ENCODE measurements around the gene CCDC136.
A peak's percentile ranks its signal among the peaks of the same experiment; 100 is the strongest.

The CCDC136 gene

DNA sequence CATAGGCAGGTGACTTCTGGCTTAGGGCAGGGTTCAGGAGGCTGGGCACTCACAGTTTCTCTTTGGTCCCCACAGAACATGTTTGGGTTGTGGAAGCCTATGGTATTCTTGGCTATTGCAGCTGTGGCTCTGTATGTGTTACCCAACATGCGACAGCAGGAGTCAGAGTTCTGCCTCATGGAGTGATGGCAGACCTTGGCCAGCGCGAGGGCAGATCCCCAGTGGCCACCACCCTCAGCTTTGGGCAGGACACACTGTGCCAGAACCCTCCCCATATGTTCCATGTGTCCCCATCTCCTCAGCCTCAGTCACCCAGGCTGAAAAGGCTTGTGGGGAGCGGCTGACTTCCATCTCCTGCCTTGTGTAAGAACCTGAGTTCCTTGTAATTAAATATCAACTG, 30.0 kb downstream of the CCDC136 start:
- Histone ChIP-seq H3K4me3 (ENCODE audit: low read depth, low read length) (no peak overlapping the region), H3K79me2 (ENCODE audit: control insufficient read depth, insufficient read depth, low read length, unreplicated experiment) (no peaks in the 10 kb centered on the region), H3K27ac (ENCODE audit: low read depth, low read length) (no peak overlapping the region), H3K36me3 (ENCODE audit: insufficient read depth, low read length) (no peaks in the 10 kb centered on the region), H3K27me3 (ENCODE audit: insufficient read depth, low read length) (peaks cover 15% of the 10 kb centered on the region), H2AFZ (ENCODE audit: low read length, unreplicated experiment) (no peak overlapping the region), H3K4me1 (ENCODE audit: control insufficient read depth, insufficient read depth, low read length, unreplicated experiment) (no peaks in the 10 kb centered on the region)

DNA sequence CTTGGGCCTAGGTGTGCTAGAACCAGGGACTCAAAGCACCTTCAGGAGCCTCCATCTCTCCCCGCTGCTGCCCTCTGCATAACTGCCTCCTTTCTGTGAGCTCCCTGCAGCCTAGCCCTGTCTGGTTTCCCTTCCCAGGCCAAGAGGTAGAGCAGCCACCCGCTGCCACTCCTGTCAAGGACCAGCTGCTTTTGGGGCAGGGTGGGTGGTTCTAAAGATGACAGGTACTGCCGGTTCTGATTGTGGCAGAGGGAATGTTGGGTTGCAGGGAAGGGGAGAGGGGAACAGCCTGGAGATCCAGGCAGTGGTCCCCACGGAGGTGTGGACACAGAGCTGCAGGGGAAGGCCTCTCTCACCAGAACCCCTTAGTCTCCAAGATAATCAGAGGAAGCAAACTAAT, 34.7 kb downstream of the CCDC136 start:
- H3K4me1 ChIP-seq (ENCODE audit: control insufficient read depth, insufficient read depth, low read length, unreplicated experiment), result peaks cover 30% of the 10 kb centered on the region
- H3K79me2 ChIP-seq (ENCODE audit: control insufficient read depth, insufficient read depth, low read length, unreplicated experiment), result peaks cover 13% of the 10 kb centered on the region
- no peaks in the 10 kb centered on the region for H3K36me3 ChIP-seq (ENCODE audit: insufficient read depth, low read length)
- H2AFZ ChIP-seq (ENCODE audit: low read length, unreplicated experiment), result no peak overlapping the region
- H3K27ac ChIP-seq (ENCODE audit: low read depth, low read length), result no peak overlapping the region
- no peak overlapping the region for H3K4me3 ChIP-seq (ENCODE audit: low read depth, low read length)
- H3K27me3 ChIP-seq (ENCODE audit: insufficient read depth, low read length), result no peaks in the 10 kb centered on the region

DNA sequence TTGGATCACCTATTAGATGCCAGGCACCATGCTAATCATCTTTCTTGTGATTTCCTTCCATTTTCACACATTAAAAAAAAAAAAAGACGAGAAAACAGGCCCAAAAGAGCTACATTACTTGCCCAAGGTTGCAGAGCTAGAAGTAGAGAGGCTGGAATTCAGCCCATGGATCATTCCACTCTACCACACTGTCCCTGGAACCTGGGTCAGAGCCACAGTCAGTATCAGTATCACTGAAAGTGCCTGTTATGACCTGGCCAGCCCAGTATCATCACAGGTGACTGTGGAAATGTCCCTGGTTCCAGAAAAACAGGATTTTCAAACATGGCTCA, 35.1 kb downstream of the CCDC136 start:
- Histone ChIP-seq H3K4me1 (ENCODE audit: control insufficient read depth, insufficient read depth, low read length, unreplicated experiment) (peaks cover 30% of the 10 kb centered on the region), H2AFZ (ENCODE audit: low read length, unreplicated experiment) (no peak overlapping the region), H3K27me3 (ENCODE audit: insufficient read depth, low read length) (no peaks in the 10 kb centered on the region), H3K4me3 (ENCODE audit: low read depth, low read length) (no peak overlapping the region), H3K79me2 (ENCODE audit: control insufficient read depth, insufficient read depth, low read length, unreplicated experiment) (peaks cover 16% of the 10 kb centered on the region), H3K36me3 (ENCODE audit: insufficient read depth, low read length) (no peaks in the 10 kb centered on the region), H3K27ac (ENCODE audit: low read depth, low read length) (peak overlapping the region; percentile 86; the same call in 1 of the 2 replicates)

DNA sequence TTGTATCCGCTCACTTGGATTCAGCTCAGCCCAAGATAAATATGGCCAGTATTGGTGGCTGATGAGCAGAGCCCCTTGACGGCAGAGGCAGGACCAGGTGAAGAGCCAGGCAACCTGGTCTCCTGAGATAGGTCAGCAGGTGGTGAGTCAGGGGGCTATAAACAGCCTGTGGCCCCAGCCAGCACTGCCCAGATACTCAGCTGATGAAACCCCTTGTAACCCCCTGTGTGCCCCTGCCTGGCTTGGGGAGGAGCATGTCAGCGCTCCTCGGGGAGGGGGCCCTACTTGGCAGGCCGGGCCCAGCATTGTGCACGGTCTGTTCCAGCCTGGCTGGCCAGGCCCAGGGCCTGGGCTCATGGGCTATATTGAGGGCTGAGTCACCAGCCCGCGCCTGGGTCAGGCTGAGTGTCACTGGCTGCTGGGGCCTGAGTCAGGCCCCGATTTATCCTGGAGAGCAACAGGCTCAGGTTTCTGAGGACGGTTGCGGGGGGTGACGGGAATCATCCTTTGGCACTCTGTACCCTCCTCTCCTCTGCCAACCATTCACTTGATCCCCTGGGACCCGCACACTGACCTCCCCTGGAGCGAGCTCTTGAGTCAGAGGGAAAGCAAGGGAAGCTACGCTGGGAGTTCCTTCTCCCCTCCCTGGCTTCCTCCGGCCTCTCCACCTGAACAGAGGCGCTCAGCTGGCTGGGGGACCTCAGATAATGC, 35.6 kb downstream of the CCDC136 start:
- Histone ChIP-seq H3K36me3 (ENCODE audit: insufficient read depth, low read length) (no peaks in the 10 kb centered on the region), H3K4me1 (ENCODE audit: control insufficient read depth, insufficient read depth, low read length, unreplicated experiment) (peaks cover 30% of the 10 kb centered on the region), H3K27ac (ENCODE audit: low read depth, low read length) (peak overlapping the region; percentile 86), H3K4me3 (ENCODE audit: low read depth, low read length) (peak overlapping the region; percentile 37; the same call in 1 of the 2 replicates), H3K27me3 (ENCODE audit: insufficient read depth, low read length) (no peaks in the 10 kb centered on the region), H3K79me2 (ENCODE audit: control insufficient read depth, insufficient read depth, low read length, unreplicated experiment) (peaks cover 22% of the 10 kb centered on the region), H2AFZ (ENCODE audit: low read length, unreplicated experiment) (no peak overlapping the region)

DNA sequence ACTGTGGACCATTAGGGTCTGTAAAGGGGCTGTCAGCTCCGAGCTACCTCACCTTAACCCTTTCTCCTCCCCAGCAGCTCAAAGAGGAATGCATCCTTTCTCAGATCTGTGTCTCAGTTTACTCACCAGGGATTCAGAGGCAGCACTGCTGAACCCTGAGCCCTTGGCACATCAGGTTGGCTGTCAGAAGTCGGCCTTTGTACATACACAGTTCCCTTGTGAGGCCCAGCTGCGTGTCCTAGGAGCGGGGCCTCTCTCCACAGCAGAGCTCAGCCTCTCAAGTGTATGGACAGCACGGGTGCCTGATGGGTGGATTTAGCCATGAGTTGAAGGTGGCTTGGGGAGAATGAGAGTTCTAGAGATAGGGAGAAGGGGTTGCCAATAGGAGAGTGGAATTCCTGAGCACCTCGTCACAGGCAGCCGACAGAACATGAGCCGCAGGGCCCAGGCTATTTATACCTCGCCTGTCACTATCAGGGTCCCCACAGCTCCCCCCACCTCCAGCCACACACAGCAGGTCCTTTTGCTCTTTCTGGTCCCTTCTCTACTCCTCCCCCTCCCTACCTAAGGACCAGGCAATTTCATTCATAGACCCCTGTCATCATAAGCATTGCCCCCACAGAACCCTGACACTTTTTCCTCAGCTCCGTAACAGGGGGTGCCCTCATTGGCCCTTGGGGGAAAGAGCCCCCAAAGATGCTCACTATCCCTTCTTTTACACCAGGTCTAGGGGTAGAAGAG, 36.4 kb downstream of the CCDC136 start:
- peak overlapping the region; percentile 86 for H3K27ac ChIP-seq (ENCODE audit: low read depth, low read length)

DNA sequence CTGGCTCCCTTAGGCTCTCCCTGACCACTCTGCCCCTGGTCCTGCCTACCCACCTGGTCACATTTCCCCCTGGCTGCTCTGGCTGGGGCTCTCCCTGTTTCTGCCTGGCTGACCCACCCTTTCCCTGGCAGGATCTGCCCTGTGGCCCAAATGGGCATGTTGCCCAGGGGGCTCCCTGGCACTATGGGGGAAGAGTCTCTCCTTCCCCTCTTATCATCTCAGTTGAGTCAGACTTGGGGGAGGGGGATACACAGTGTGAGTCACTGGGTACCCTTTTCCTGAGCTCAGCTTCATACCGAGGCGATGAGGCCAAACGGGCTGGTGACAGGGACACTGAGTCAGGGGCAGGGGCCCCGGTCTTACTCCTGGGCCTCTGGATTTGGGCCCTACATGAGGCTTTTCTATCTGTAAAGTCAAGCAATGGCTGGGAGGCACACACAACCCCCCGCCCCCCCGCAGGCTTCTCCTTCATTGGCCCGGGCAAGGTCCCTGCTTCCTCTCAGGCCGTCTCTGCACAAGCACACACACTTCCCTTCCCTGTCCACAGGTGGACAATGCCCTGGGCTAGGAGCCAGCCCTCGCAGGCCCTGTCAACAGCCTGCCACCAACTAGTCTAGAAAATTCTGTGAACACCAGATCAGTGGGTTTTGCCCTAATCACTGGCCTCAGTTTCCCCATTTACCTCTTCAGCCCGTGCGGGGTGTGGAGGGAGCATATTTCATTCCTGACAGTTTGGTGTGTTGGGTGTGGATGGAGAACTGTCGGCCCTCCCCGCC, 37.8 kb downstream of the CCDC136 start:
- Histone ChIP-seq H3K27ac (ENCODE audit: low read depth, low read length) (peak overlapping the region; percentile 62), H3K36me3 (ENCODE audit: insufficient read depth, low read length) (no peaks in the 10 kb centered on the region), H3K4me1 (ENCODE audit: control insufficient read depth, insufficient read depth, low read length, unreplicated experiment) (peaks cover 35% of the 10 kb centered on the region), H3K4me3 (ENCODE audit: low read depth, low read length) (peak overlapping the region; percentile 99), H3K79me2 (ENCODE audit: control insufficient read depth, insufficient read depth, low read length, unreplicated experiment) (peaks cover 39% of the 10 kb centered on the region), H2AFZ (ENCODE audit: low read length, unreplicated experiment) (peak overlapping the region; percentile 52), H3K27me3 (ENCODE audit: insufficient read depth, low read length) (no peaks in the 10 kb centered on the region)

More for the DNA sequence above, 36.4 kb downstream of the CCDC136 start:
- Histone ChIP-seq H3K79me2 (ENCODE audit: control insufficient read depth, insufficient read depth, low read length, unreplicated experiment) (peaks cover 29% of the 10 kb centered on the region), H3K4me1 (ENCODE audit: control insufficient read depth, insufficient read depth, low read length, unreplicated experiment) (peaks cover 30% of the 10 kb centered on the region), H3K4me3 (ENCODE audit: low read depth, low read length) (peak overlapping the region; percentile 37), H3K27me3 (ENCODE audit: insufficient read depth, low read length) (no peaks in the 10 kb centered on the region), H2AFZ (ENCODE audit: low read length, unreplicated experiment) (no peak overlapping the region), H3K36me3 (ENCODE audit: insufficient read depth, low read length) (no peaks in the 10 kb centered on the region)

DNA sequence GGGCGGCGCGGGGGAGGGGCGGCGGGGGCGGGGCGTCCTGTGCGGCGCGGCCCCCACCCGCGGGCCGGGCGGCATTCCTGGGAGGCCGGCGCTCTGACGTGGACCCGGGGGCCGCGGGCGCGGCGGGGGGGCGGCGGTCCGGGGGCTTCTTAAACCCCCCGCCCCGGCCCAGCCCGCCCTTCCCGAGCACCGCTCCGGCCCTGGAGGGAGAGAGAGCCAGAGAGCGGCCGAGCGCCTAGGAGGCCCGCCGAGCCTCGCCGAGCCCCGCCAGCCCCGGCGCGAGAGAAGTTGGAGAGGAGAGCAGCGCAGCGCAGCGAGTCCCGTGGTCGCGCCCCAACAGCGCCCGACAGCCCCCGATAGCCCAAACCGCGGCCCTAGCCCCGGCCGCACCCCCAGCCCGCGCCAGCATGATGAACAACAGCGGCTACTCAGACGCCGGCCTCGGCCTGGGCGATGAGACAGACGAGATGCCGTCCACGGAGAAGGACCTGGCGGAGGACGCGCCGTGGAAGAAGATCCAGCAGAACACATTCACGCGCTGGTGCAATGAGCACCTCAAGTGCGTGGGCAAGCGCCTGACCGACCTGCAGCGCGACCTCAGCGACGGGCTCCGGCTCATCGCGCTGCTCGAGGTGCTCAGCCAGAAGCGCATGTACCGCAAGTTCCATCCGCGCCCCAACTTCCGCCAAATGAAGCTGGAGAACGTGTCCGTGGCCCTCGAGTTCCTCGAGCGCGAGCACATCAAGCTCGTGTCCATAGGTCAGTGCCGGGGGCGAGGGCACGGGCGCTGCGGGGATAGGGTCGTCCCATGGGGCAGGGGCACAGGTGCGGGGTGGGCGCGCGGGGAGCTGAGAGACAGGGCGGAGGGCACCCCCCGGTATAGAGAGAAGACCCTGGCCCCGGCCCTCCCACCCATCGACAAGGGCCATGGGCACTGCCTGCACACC, 38.7 kb downstream of the CCDC136 start, which contains the start of gene FLNC:
TSS of gene FLNC (plus strand) at position 176 of the 947 bp plus-strand sequence. CDS start at position 408, 232 bp downstream.
- H3K4me1 ChIP-seq (ENCODE audit: control insufficient read depth, insufficient read depth, low read length, unreplicated experiment), result peaks cover 38% of the 10 kb centered on the region
- peak within 1 kb of the TSS; percentile 63 for H3K27ac ChIP-seq (ENCODE audit: low read depth, low read length)
- peak within 1 kb of the TSS; percentile 52 for H2AFZ ChIP-seq (ENCODE audit: low read length, unreplicated experiment)
- H3K79me2 ChIP-seq (ENCODE audit: control insufficient read depth, insufficient read depth, low read length, unreplicated experiment), result peaks cover 46% of the 10 kb centered on the region
- no peaks in the 10 kb centered on the region for H3K27me3 ChIP-seq (ENCODE audit: insufficient read depth, low read length)
- H3K36me3 ChIP-seq (ENCODE audit: insufficient read depth, low read length), result peaks cover 3% of the 10 kb centered on the region; the same call in 1 of the 2 replicates
- peak within 1 kb of the TSS; percentile 99 for H3K4me3 ChIP-seq (ENCODE audit: low read depth, low read length)

DNA sequence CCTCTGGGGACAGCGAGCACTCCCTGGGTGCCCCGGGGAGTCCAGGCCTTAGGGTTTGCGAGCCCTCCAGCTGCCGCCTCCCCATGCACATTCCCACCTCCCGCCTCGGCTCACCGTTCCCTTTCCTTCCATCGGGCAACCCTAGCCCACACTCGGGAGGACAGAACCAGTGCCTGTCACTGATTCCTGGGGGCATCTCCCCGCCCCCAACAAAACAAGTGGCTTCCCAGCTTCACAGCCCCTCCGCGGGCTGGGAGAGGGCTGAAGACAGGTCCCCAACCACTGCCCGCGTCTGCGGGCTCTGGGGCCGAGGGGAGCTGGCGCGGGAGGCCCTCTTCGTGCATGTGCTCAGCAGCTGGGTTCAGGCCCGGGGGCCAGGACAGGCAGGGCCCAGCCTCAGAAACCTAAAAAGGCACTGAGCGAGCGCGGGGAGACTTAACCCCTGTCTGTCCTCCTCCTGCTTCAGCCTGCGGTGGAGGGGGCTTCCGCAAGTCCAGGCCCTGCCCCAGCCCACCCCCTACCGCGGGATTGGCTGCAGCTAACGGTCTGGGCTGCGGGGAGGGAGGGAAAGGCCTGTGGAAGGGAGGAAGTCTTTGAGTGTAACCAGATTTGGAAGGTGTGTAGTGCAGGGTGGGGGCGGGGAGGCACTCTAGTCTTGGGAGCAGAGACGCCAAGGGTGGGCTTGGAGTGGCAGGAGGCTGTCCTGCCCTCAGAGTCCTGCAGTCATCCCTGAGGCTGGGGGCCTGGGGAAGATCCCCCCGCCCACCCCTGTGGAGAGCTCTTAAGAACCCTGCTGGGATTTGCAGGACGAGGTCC, 39.6 kb downstream of the CCDC136 start:
- Histone ChIP-seq H2AFZ (ENCODE audit: low read length, unreplicated experiment) (no peak overlapping the region), H3K79me2 (ENCODE audit: control insufficient read depth, insufficient read depth, low read length, unreplicated experiment) (peaks cover 51% of the 10 kb centered on the region), H3K4me1 (ENCODE audit: control insufficient read depth, insufficient read depth, low read length, unreplicated experiment) (peaks cover 47% of the 10 kb centered on the region), H3K27ac (ENCODE audit: low read depth, low read length) (peak overlapping the region; percentile 63), H3K27me3 (ENCODE audit: insufficient read depth, low read length) (no peaks in the 10 kb centered on the region), H3K4me3 (ENCODE audit: low read depth, low read length) (peak overlapping the region; percentile 99), H3K36me3 (ENCODE audit: insufficient read depth, low read length) (peaks cover 12% of the 10 kb centered on the region; the same call in 1 of the 2 replicates)

Measured in ACC112 (cell line).